Parathyroid adenoma (tissue), 2 donors: ENCODE data around the gene VAV3.

Experiments used
- H2AFZ ChIP-seq: fragments of 300-600 bp; sonication (generic); one replicate; pipeline ENCODE4 v1.7.0; 2017; ENCODE audit warnings: antibody characterized with exemption, mild to moderate bottlenecking
- H3K27ac ChIP-seq: fragments of 300-600 bp; sonication (generic); one replicate; pipeline ENCODE4 v1.7.0; 2017
- H3K27me3 ChIP-seq: fragments of 300-600 bp; sonication (generic); one replicate; pipeline ENCODE4 v1.7.0; 2017; ENCODE audit warnings: low read length; ENCODE audit not compliant: control insufficient read depth, insufficient read depth
- H3K36me3 ChIP-seq: fragments of 300-600 bp; sonication (generic); one replicate; pipeline ENCODE4 v1.7.0; 2017; ENCODE audit warnings: low read length; ENCODE audit not compliant: control insufficient read depth, insufficient read depth
- H3K4me1 ChIP-seq: fragments of 300-600 bp; sonication (generic); one replicate; pipeline ENCODE4 v1.7.0; 2017; ENCODE audit warnings: control low read depth
- H3K4me2 ChIP-seq: fragments of 300-600 bp; sonication (generic); one replicate; pipeline ENCODE4 v1.7.0; 2017; ENCODE audit warnings: low read length
- H3K4me3 ChIP-seq: fragments of 300-600 bp; sonication (generic); one replicate; pipeline ENCODE4 v1.7.0; 2017; ENCODE audit warnings: low read depth, low read length
- H3K79me2 ChIP-seq: fragments of 300-600 bp; sonication (generic); one replicate; pipeline ENCODE4 v1.7.0; 2017; ENCODE audit warnings: control low read depth
- H3K9ac ChIP-seq: fragments of 300-600 bp; sonication (generic); one replicate; pipeline ENCODE4 v1.7.0; 2017; ENCODE audit warnings: mild to moderate bottlenecking
- H3K9me3 ChIP-seq: fragments of 300-600 bp; sonication (generic); one replicate; pipeline ENCODE4 v1.7.0; 2017; ENCODE audit warnings: low read length; ENCODE audit not compliant: control insufficient read depth
- CTCF ChIP-seq: fragments of 300-600 bp; sonication (generic); IDR thresholded peaks from one replicate; pipeline ENCODE4 v1.7.0; 2017; ENCODE audit warnings: antibody characterized with exemption, mild to moderate bottlenecking
- donor health status: primary hyperparathyroidism.

VAV3 gene

GRCh38 chr1:107866870-107867269 lies 98.1 kb downstream of the VAV3 start:
- H3K27ac ChIP-seq = no peak overlapping the region
- TF ChIP-seq CTCF = no peak
- H3K4me2 ChIP-seq = no peak overlapping the region
- no peak overlapping the region for H3K9ac ChIP-seq
- H2AFZ ChIP-seq = no peak overlapping the region
- H3K79me2 ChIP-seq = no peaks in the 10 kb centered on the region
- no peaks in the 10 kb centered on the region for H3K36me3 ChIP-seq
- H3K4me3 ChIP-seq = no peak overlapping the region
- H3K27me3 ChIP-seq = no peaks in the 10 kb centered on the region
- no peaks in the 10 kb centered on the region for H3K4me1 ChIP-seq
- no peaks in the 10 kb centered on the region for H3K9me3 ChIP-seq

GRCh38 chr1:107865627-107866026 lies 99.4 kb downstream of the VAV3 start:
- no peak for TF ChIP-seq CTCF
- Histone ChIP-seq H3K36me3 (no peaks in the 10 kb centered on the region), H2AFZ (no peak overlapping the region), H3K27ac (no peak overlapping the region), H3K4me3 (no peak overlapping the region), H3K9ac (no peak overlapping the region), H3K4me2 (no peak overlapping the region), H3K27me3 (no peaks in the 10 kb centered on the region), H3K79me2 (no peaks in the 10 kb centered on the region), H3K9me3 (no peaks in the 10 kb centered on the region), H3K4me1 (no peaks in the 10 kb centered on the region)

DNA sequence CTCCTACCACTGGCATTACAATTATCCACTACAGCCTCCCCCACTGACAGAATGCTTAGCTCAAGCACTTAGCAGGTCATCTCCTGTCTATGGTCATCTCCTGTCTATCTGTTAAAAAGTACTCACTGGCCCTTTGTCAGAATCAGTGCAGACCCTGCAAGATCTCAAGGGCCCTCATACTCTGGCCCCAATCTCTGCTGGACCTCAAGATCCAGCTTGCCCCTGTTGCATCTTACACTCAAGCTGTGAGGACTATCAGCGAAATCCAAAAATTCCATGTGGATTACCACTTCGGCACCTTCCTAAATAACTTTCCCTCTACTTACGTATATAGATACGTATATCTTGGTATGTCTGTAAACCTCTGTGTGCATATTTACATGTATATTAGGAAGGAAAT lies 101.6 kb downstream of the VAV3 start:
- Histone ChIP-seq H3K9ac (no peak overlapping the region), H3K27ac (no peak overlapping the region), H3K36me3 (no peaks in the 10 kb centered on the region), H3K79me2 (no peaks in the 10 kb centered on the region), H3K4me2 (no peak overlapping the region), H3K27me3 (no peaks in the 10 kb centered on the region), H3K9me3 (no peaks in the 10 kb centered on the region), H2AFZ (no peak overlapping the region), H3K4me3 (no peak overlapping the region), H3K4me1 (no peaks in the 10 kb centered on the region)
- no peak for TF ChIP-seq CTCF

- Histone ChIP-seq H3K27ac (no peak overlapping the region), H3K27me3 (no peaks in the 10 kb centered on the region), H2AFZ (no peak overlapping the region), H3K79me2 (no peaks in the 10 kb centered on the region), H3K9ac (no peak overlapping the region), H3K4me1 (no peaks in the 10 kb centered on the region), H3K4me2 (no peak overlapping the region), H3K36me3 (no peaks in the 10 kb centered on the region), H3K9me3 (no peaks in the 10 kb centered on the region), H3K4me3 (no peak overlapping the region)
- no peak for TF ChIP-seq CTCF
Observed at GRCh38 chr1:107862064-107862463, 102.9 kb downstream of the VAV3 start.

DNA sequence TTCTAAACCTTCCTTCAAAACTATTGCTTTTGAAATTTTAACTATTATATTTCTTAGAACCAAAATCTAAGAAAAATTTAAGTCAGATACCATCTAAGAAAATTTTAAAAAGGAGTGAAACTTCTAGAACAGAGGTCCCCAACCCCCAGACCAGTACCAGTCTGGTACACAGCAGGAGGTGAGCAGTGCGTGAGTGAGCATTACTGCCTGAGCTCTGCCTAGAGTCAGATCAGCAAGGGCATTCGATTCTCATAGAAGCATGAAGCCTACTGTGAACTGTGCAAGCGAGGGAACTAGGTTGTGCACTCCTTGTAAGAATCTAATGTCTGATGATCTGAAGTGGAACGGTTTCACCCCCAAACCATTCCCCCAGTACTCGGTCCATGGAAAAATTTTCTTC lies 106.7 kb downstream of the VAV3 start:
- no peaks in the 10 kb centered on the region for H3K4me1 ChIP-seq
- H3K9me3 ChIP-seq = no peaks in the 10 kb centered on the region
- H3K36me3 ChIP-seq = no peaks in the 10 kb centered on the region
- no peaks in the 10 kb centered on the region for H3K79me2 ChIP-seq
- no peak for TF ChIP-seq CTCF
- no peak overlapping the region for H3K9ac ChIP-seq
- no peak overlapping the region for H3K4me2 ChIP-seq
- no peak overlapping the region for H3K4me3 ChIP-seq
- H3K27me3 ChIP-seq = no peaks in the 10 kb centered on the region
- H2AFZ ChIP-seq = no peak overlapping the region
- no peak overlapping the region for H3K27ac ChIP-seq
